Hepatocyte (in vitro differentiated cells): ENCODE measurements around the gene TMEM17.
"Not testable (repeated sequence)": the region's sequence is repeated elsewhere in the genome, so short reads cannot be mapped to it uniquely, and the experiment has no call there.

Source experiments
- CTCF ChIP-seq: fragments of 200-600 bp; sonication (generic); IDR thresholded peaks from 2 replicates; pipeline ENCODE4 v1.5.1; 2016; ENCODE audit warnings: antibody characterized with exemption, mild to moderate bottlenecking; ENCODE audit not compliant: poor library complexity
- EZH2phosphoT487 ChIP-seq: fragments of 200-600 bp; sonication (generic); IDR thresholded peaks from one replicate; pipeline ENCODE4 v1.6.1; 2018; ENCODE audit warnings: antibody characterized with exemption, mild to moderate bottlenecking, low read depth, moderate library complexity; ENCODE audit not compliant: unreplicated experiment, severe bottlenecking

DNA sequence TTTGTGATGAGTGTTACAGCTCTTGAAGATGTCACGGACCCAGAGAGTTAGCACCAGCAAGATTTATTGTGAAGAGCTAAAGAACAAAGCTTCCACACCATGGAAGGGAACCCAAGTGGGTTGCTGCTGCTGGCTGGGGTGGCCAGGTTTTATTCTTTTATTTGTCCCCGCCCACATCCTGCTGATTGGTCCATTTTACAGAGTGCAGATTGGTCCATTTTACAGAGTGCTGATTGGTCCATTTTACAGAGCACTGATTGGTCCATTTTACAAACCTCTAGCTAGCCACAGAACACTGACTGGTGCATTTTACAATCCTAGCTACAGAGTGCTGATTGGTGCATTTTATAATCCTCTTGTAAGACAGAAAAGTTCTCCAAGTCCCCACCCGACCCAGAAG, 29.5 kb upstream of the TMEM17 start:
- TF ChIP-seq CTCF, EZH2phosphoT487: not testable (repeated sequence)
